Measurements from ENCODE around the gene STPG2.

GRCh38 chr4:98179951-98180350, 36.7 kb upstream of the STPG2 start:
- TF ChIP-seq POLR2A (IDR thresholded peaks at IDR 0.05) (no peak), EP300 (IDR thresholded peaks at IDR 0.05) (no peak)
- TF ChIP-seq, protein P1, sequence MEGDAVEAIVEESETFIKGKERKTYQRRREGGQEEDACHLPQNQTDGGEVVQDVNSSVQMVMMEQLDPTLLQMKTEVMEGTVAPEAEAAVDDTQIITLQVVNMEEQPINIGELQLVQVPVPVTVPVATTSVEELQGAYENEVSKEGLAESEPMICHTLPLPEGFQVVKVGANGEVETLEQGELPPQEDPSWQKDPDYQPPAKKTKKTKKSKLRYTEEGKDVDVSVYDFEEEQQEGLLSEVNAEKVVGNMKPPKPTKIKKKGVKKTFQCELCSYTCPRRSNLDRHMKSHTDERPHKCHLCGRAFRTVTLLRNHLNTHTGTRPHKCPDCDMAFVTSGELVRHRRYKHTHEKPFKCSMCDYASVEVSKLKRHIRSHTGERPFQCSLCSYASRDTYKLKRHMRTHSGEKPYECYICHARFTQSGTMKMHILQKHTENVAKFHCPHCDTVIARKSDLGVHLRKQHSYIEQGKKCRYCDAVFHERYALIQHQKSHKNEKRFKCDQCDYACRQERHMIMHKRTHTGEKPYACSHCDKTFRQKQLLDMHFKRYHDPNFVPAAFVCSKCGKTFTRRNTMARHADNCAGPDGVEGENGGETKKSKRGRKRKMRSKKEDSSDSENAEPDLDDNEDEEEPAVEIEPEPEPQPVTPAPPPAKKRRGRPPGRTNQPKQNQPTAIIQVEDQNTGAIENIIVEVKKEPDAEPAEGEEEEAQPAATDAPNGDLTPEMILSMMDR (IDR thresholded peaks at IDR 0.05): no peak

Data from ovary (tissue), 3 donors.